ENCODE results near the gene EMILIN1.
A peak's percentile ranks its signal among the peaks of the same experiment; 100 is the strongest.

EMILIN1 gene

GRCh38 chr2:27089111-27089954, 10.9 kb downstream of the EMILIN1 start:
- peaks cover 4% of the 10 kb centered on the region; the same call in 1 of the 2 replicates for H3K79me2 ChIP-seq (ENCODE audit: insufficient read depth, low read length)
- H3K4me3 ChIP-seq (ENCODE audit: low read length, poor library complexity, severe bottlenecking): no peak overlapping the region
- TF ChIP-seq EZH2phosphoT487 (IDR thresholded peaks at IDR 0.05; ENCODE audit: borderline replicate concordance): no peak
- TF ChIP-seq, protein P1, sequence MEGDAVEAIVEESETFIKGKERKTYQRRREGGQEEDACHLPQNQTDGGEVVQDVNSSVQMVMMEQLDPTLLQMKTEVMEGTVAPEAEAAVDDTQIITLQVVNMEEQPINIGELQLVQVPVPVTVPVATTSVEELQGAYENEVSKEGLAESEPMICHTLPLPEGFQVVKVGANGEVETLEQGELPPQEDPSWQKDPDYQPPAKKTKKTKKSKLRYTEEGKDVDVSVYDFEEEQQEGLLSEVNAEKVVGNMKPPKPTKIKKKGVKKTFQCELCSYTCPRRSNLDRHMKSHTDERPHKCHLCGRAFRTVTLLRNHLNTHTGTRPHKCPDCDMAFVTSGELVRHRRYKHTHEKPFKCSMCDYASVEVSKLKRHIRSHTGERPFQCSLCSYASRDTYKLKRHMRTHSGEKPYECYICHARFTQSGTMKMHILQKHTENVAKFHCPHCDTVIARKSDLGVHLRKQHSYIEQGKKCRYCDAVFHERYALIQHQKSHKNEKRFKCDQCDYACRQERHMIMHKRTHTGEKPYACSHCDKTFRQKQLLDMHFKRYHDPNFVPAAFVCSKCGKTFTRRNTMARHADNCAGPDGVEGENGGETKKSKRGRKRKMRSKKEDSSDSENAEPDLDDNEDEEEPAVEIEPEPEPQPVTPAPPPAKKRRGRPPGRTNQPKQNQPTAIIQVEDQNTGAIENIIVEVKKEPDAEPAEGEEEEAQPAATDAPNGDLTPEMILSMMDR (conservative IDR thresholded peaks at IDR 0.05; ENCODE audit: low read length): no peak
- no peak overlapping the region for H2AFZ ChIP-seq (ENCODE audit: low read length)
- H3K4me2 ChIP-seq (ENCODE audit: low read depth, low read length, poor library complexity, severe bottlenecking): peak overlapping the region; percentile 3
- H3F3A ChIP-seq (ENCODE audit: low read depth): no peaks in the 10 kb centered on the region
- no peaks in the 10 kb centered on the region for H3K9me2 ChIP-seq (replicated peaks; ENCODE audit: low read depth, low read length)
- H3K36me3 ChIP-seq (ENCODE audit: insufficient read depth, low read length): no peaks in the 10 kb centered on the region
- H3K4me1 ChIP-seq (ENCODE audit: insufficient read depth, low read length, poor library complexity, severe bottlenecking): peaks cover 30% of the 10 kb centered on the region
- no peaks in the 10 kb centered on the region for H4K20me1 ChIP-seq (ENCODE audit: insufficient read depth, low read length, poor library complexity, severe bottlenecking)
- no peaks in the 10 kb centered on the region for H3K27me3 ChIP-seq (ENCODE audit: insufficient read depth, low read length, poor library complexity, severe bottlenecking)
- no peak overlapping the region for H3K9ac ChIP-seq (ENCODE audit: low read depth, low read length, poor library complexity, severe bottlenecking)
- H3K9me3 ChIP-seq (ENCODE audit: insufficient read depth, low read depth, low read length): no peaks in the 10 kb centered on the region

GRCh38 chr2:27091746-27092695, 13.6 kb downstream of the EMILIN1 start:
- no peaks in the 10 kb centered on the region for H3K36me3 ChIP-seq (ENCODE audit: insufficient read depth, low read length)
- no peaks in the 10 kb centered on the region for H3F3A ChIP-seq (ENCODE audit: low read depth)
- no peak overlapping the region for H3K4me2 ChIP-seq (ENCODE audit: low read depth, low read length, poor library complexity, severe bottlenecking)
- no peaks in the 10 kb centered on the region for H3K9me3 ChIP-seq (ENCODE audit: insufficient read depth, low read depth, low read length)
- H2AFZ ChIP-seq (ENCODE audit: low read length): no peak overlapping the region
- no peaks in the 10 kb centered on the region for H4K20me1 ChIP-seq (ENCODE audit: insufficient read depth, low read length, poor library complexity, severe bottlenecking)
- H3K9me2 ChIP-seq (replicated peaks; ENCODE audit: low read depth, low read length): no peaks in the 10 kb centered on the region
- H3K4me1 ChIP-seq (ENCODE audit: insufficient read depth, low read length, poor library complexity, severe bottlenecking): peaks cover 12% of the 10 kb centered on the region
- H3K4me3 ChIP-seq (ENCODE audit: low read length, poor library complexity, severe bottlenecking): no peak overlapping the region
- TF ChIP-seq EZH2phosphoT487 (IDR thresholded peaks at IDR 0.05; ENCODE audit: borderline replicate concordance): no peak
- TF ChIP-seq, protein P1 (conservative IDR thresholded peaks at IDR 0.05; ENCODE audit: low read length): no peak
- H3K9ac ChIP-seq (ENCODE audit: low read depth, low read length, poor library complexity, severe bottlenecking): no peak overlapping the region
- no peaks in the 10 kb centered on the region for H3K27me3 ChIP-seq (ENCODE audit: insufficient read depth, low read length, poor library complexity, severe bottlenecking)
- no peaks in the 10 kb centered on the region for H3K79me2 ChIP-seq (ENCODE audit: insufficient read depth, low read length)

DNA sequence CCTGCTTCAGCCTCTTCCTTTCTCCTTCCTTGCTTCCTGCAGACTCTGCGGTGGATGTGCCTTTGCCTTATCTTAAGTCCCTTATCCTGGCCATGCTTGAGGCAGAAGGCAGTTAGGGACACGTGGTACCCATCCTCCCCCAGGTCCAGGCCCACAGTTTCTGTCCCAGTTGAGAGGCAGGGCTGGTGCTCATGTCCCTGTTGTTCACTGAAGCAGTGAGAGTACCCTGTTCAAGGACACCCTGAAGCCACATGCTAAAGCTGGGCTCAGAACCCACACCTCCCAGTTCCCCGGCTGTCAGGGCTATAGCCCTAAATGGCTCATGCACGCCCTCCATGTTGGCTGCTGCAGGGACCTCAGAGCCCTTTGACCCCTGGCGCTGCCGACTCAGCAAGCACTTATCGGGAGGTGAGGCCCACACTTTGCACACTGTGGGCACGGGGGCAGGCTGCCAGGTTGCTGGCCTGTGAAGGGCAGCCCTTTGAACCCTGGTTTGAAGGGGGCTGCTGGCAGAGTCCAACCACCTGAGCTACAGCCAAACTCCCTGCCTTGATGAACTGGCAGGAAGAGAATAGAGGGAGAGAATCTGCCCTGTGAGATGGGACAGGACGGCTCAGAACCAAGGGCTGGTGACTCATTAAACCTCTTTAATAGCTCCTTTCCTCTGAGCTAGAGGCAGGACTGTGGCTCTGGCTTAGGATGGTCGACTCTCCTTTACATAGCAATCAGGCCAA, 14.4 kb downstream of the EMILIN1 start:
- no peaks in the 10 kb centered on the region for H3K27me3 ChIP-seq (ENCODE audit: insufficient read depth, low read length, poor library complexity, severe bottlenecking)
- no peaks in the 10 kb centered on the region for H4K20me1 ChIP-seq (ENCODE audit: insufficient read depth, low read length, poor library complexity, severe bottlenecking)
- no peak overlapping the region for H3K4me2 ChIP-seq (ENCODE audit: low read depth, low read length, poor library complexity, severe bottlenecking)
- no peaks in the 10 kb centered on the region for H3K9me2 ChIP-seq (replicated peaks; ENCODE audit: low read depth, low read length)
- no peaks in the 10 kb centered on the region for H3F3A ChIP-seq (ENCODE audit: low read depth)
- no peak overlapping the region for H3K9ac ChIP-seq (ENCODE audit: low read depth, low read length, poor library complexity, severe bottlenecking)
- TF ChIP-seq, protein P1 (conservative IDR thresholded peaks at IDR 0.05; ENCODE audit: low read length): no peak
- no peak for TF ChIP-seq EZH2phosphoT487 (IDR thresholded peaks at IDR 0.05; ENCODE audit: borderline replicate concordance)
- no peak overlapping the region for H2AFZ ChIP-seq (ENCODE audit: low read length)
- no peaks in the 10 kb centered on the region for H3K36me3 ChIP-seq (ENCODE audit: insufficient read depth, low read length)
- H3K9me3 ChIP-seq (ENCODE audit: insufficient read depth, low read depth, low read length): no peaks in the 10 kb centered on the region
- H3K4me3 ChIP-seq (ENCODE audit: low read length, poor library complexity, severe bottlenecking): no peak overlapping the region
- no peaks in the 10 kb centered on the region for H3K79me2 ChIP-seq (ENCODE audit: insufficient read depth, low read length)
- peaks cover 8% of the 10 kb centered on the region for H3K4me1 ChIP-seq (ENCODE audit: insufficient read depth, low read length, poor library complexity, severe bottlenecking)
